Lower lobe of right lung (tissue), 2 donors: ENCODE results near the gene GALNT13. TPM values are rescaled to one million over a fixed set of nuclear protein-coding genes. Genes with fewer than 3 reads are reported as not detected.
A peak's percentile ranks its signal among the peaks of the same experiment; 100 is the strongest.

Source experiments
- ATAC-seq, 2 donors: fragments of 200-7000 bp; cut with Tn5 transposase; one replicate each; pipeline ENCODE4 v1.9.1; 2020 to 2022; ENCODE audit warnings: mild to moderate bottlenecking in 2 of 2, moderate library complexity in 2 of 2
- DNase-seq: peaks from one replicate; pipeline ENCODE4 v3.0.0-alpha.2; 2020
- H3K27ac ChIP-seq: fragments of 200-600 bp; one replicate; pipeline ENCODE4 v1.8.0; 2022
- H3K27me3 ChIP-seq: fragments of 200-600 bp; one replicate; pipeline ENCODE4 v1.8.0; 2022; ENCODE audit warnings: low read depth
- H3K36me3 ChIP-seq: fragments of 200-600 bp; one replicate; pipeline ENCODE4 v1.8.0; 2022; ENCODE audit warnings: mild to moderate bottlenecking
- H3K4me1 ChIP-seq: fragments of 200-600 bp; one replicate; pipeline ENCODE4 v1.8.0; 2022
- H3K4me3 ChIP-seq: fragments of 200-600 bp; one replicate; pipeline ENCODE4 v1.8.0; 2022; ENCODE audit warnings: mild to moderate bottlenecking
- H3K9me3 ChIP-seq: fragments of 200-600 bp; one replicate; pipeline ENCODE4 v1.8.0; 2022
- CTCF ChIP-seq: fragments of 200-600 bp; IDR thresholded peaks from one replicate; pipeline ENCODE4 v1.8.0; 2022; ENCODE audit warnings: antibody characterized with exemption, mild to moderate bottlenecking
- intact Hi-C: fragments of 100-400 bp; cut with DNase I; formaldehyde crosslinking; loops from one replicate; pipeline ENCODE4 v1.11.0; 2022
- long read RNA-seq: library from polyadenylated mRNA; unstranded; transcript quantifications from one replicate; pipeline ENCODE4 v2.0.0, GENCODE V29; 2021
- total RNA-seq: library from RNA; stranded (reverse); fragmentation: NEBNext Ultra II Directional; extraction: Animal tissue kit (Norgen Biotek cat#: 25700); gene quantifications from one replicate; pipeline ENCODE4 v1.2.1, GENCODE V29; 2021
- donor health status: DM: no; HTN: yes; CAD: no; lungs with severe emphysema.

Gene GALNT13
- 2.4 TPM for total RNA-seq
- long read RNA-seq, full-length matches to known transcripts: 2 of 7 reads
- long read RNA-seq, partial matches to known transcripts: 1 of 7 reads
- long read RNA-seq, other reads (novel, unspliced or antisense): 4 of 7 reads

GRCh38 chr2:153871231-153872221, at the start of gene GALNT13:
GALNT13 (plus strand) TSS chr2:153871922.
- ATAC-seq: peak; percentile 94 to 96
- H3K4me3 ChIP-seq: peak within 1 kb of the TSS; percentile 40

GRCh38 chr2:153823880-153824279, 47.8 kb upstream of the GALNT13 start:
- no peak for DNase-seq
- no peaks in the 10 kb centered on the region for H3K9me3 ChIP-seq
- TF ChIP-seq CTCF: no peak
- H3K4me3 ChIP-seq: no peak overlapping the region
- H3K4me1 ChIP-seq: no peaks in the 10 kb centered on the region
- no peak for ATAC-seq
- H3K27me3 ChIP-seq: no peaks in the 10 kb centered on the region
- intact Hi-C loops: no loop called here
- no peaks in the 10 kb centered on the region for H3K36me3 ChIP-seq
- no peak overlapping the region for H3K27ac ChIP-seq

More at GRCh38 chr2:153871231-153872221, at the start of gene GALNT13:
- DNase-seq: peak; percentile 60
- peaks cover 41% of the 10 kb centered on the region for H3K27me3 ChIP-seq
- no peaks in the 10 kb centered on the region for H3K36me3 ChIP-seq
- H3K27ac ChIP-seq: no peak within 1 kb of the TSS
- no peak for TF ChIP-seq CTCF
- H3K9me3 ChIP-seq: no peaks in the 10 kb centered on the region
- H3K4me1 ChIP-seq: peaks cover 10% of the 10 kb centered on the region
- intact Hi-C loops: no loop called here

- H3K36me3 ChIP-seq: no peaks in the 10 kb centered on the region
- no peaks in the 10 kb centered on the region for H3K27me3 ChIP-seq
- ATAC-seq (no peak), DNase-seq (no peak)
- intact Hi-C loops: no loop called here
- H3K4me1 ChIP-seq: no peaks in the 10 kb centered on the region
- no peaks in the 10 kb centered on the region for H3K9me3 ChIP-seq
- no peak overlapping the region for H3K27ac ChIP-seq
- H3K4me3 ChIP-seq: no peak overlapping the region
- TF ChIP-seq CTCF: no peak
Measured at GRCh38 chr2:153828335-153828734, 43.4 kb upstream of the GALNT13 start.

- ATAC-seq (no peak), DNase-seq (no peak)
- Histone ChIP-seq H3K36me3 (no peaks in the 10 kb centered on the region), H3K4me3 (no peak overlapping the region), H3K9me3 (no peaks in the 10 kb centered on the region), H3K4me1 (no peaks in the 10 kb centered on the region), H3K27me3 (no peaks in the 10 kb centered on the region), H3K27ac (no peak overlapping the region)
- TF ChIP-seq CTCF: no peak
- intact Hi-C loops: no loop called here
Measured at GRCh38 chr2:153834662-153835061, 37.1 kb upstream of the GALNT13 start.

GRCh38 chr2:153858250-153858649, 13.5 kb upstream of the GALNT13 start:
- no peaks in the 10 kb centered on the region for H3K9me3 ChIP-seq
- no peaks in the 10 kb centered on the region for H3K4me1 ChIP-seq
- H3K4me3 ChIP-seq: no peak overlapping the region
- TF ChIP-seq CTCF: no peak
- intact Hi-C loops: no loop called here
- DNase-seq (no peak), ATAC-seq (no peak)
- H3K27ac ChIP-seq: no peak overlapping the region
- no peaks in the 10 kb centered on the region for H3K27me3 ChIP-seq
- H3K36me3 ChIP-seq: no peaks in the 10 kb centered on the region
